CD14-positive monocyte (primary cell): ENCODE measurements around the gene PCDH10. TPM values are rescaled to one million over a fixed set of nuclear protein-coding genes. Genes with fewer than 3 reads are reported as not detected.

ENCODE experiments used
- DNase-seq, 3 donors: peaks; one replicate each; pipeline ENCODE4 v3.0.0-alpha.2; 2011 to 2022
- H2AFZ ChIP-seq: 2 replicates; pipeline ENCODE4 v1.6.0; 2012; ENCODE audit warnings: mild to moderate bottlenecking, low read depth, low read length, inconsistent platforms; ENCODE audit not compliant: insufficient read depth, poor library complexity, severe bottlenecking
- H3K27ac ChIP-seq, 2 donors: 1 replicate in 1 of 2; 2 replicates in 1 of 2; pipeline ENCODE4 v1.5.1; 2012 to 2013; ENCODE audit warnings: low read length in 2 of 2, control low read depth in 1 of 2, inconsistent platforms in 1 of 2, low read depth in 1 of 2, mild to moderate bottlenecking in 1 of 2
- H3K27me3 ChIP-seq, 2 donors: one replicate each; pipeline versions ENCODE4 v1.6.0 to v1.6.1; 2011 to 2013; ENCODE audit warnings: low read length in 2 of 2; ENCODE audit not compliant: control insufficient read depth in 2 of 2, insufficient read depth in 2 of 2
- H3K36me3 ChIP-seq, 2 donors: replicated peaks in 1 of 2; 1 replicate in 1 of 2; 2 replicates in 1 of 2; pipeline versions ENCODE4 v1.5.1 to v1.6.1; 2012 to 2013; ENCODE audit warnings: low read length in 2 of 2, control low read depth in 1 of 2, inconsistent platforms in 1 of 2, mild to moderate bottlenecking in 1 of 2; ENCODE audit not compliant: insufficient read depth in 2 of 2, control insufficient read depth in 1 of 2
- H3K4me1 ChIP-seq, 2 donors: 1 replicate in 1 of 2; 2 replicates in 1 of 2; pipeline versions ENCODE4 v1.5.1 to v1.6.1; 2012 to 2013; ENCODE audit warnings: low read length in 2 of 2, control low read depth in 1 of 2, inconsistent platforms in 1 of 2, mild to moderate bottlenecking in 1 of 2, moderate library complexity in 1 of 2; ENCODE audit not compliant: insufficient read depth in 2 of 2, control insufficient read depth in 1 of 2
- H3K4me2 ChIP-seq: replicated peaks from 2 replicates; pipeline ENCODE3; 2012; ENCODE audit warnings: low read length, moderate library complexity, mild to moderate bottlenecking; ENCODE audit not compliant: poor library complexity, severe bottlenecking; ENCODE audit errors: extremely low read depth
- H3K4me3 ChIP-seq, 3 experiments: fragments of 200-600 bp in 1 of 3; sonication (generic) in 1 of 3; replicated peaks in 1 of 3; 1 replicate in 2 of 3; 2 replicates in 1 of 3; pipeline ENCODE4 v1.5.1; 2011 to 2013; ENCODE audit warnings: low read length in 3 of 3, mild to moderate bottlenecking in 3 of 3, control low read depth in 2 of 3, low read depth in 2 of 3, inconsistent platforms in 1 of 3, moderate library complexity in 1 of 3
- H3K79me2 ChIP-seq: 2 replicates; pipeline ENCODE4 v1.6.0; 2012; ENCODE audit warnings: mild to moderate bottlenecking, control low read depth, inconsistent platforms, low read length, moderate library complexity; ENCODE audit not compliant: insufficient read depth
- H3K9ac ChIP-seq: 2 replicates; pipeline ENCODE4 v1.6.0; 2017; ENCODE audit warnings: low read length, mild to moderate bottlenecking; ENCODE audit not compliant: insufficient read depth, poor library complexity, severe bottlenecking
- H3K9me3 ChIP-seq, 2 donors: replicated peaks in 1 of 2; 1 replicate in 1 of 2; 2 replicates in 1 of 2; pipeline versions ENCODE4 v1.5.1 to v1.6.1; 2012 to 2013; ENCODE audit warnings: low read length in 2 of 2, control low read depth in 1 of 2; ENCODE audit not compliant: control insufficient read depth in 1 of 2, insufficient read depth in 1 of 2
- H4K20me1 ChIP-seq: 2 replicates; pipeline ENCODE4 v1.6.0; 2012; ENCODE audit warnings: mild to moderate bottlenecking, low read length, control low read depth, moderate library complexity; ENCODE audit not compliant: insufficient read depth
- H3K27ac Mint-ChIP-seq, 7 donors: one replicate each; pipeline ENCODE4 v1.8.0; 2020; ENCODE audit warnings: mild to moderate bottlenecking in 7 of 7, mixed read lengths in 7 of 7, moderate library complexity in 6 of 7, inconsistent platforms in 2 of 7
- H3K27me3 Mint-ChIP-seq, 3 donors: one replicate each; pipeline ENCODE4 v1.8.0; 2021 to 2022; ENCODE audit warnings: low read depth in 3 of 3, mild to moderate bottlenecking in 3 of 3, mixed read lengths in 3 of 3, moderate library complexity in 3 of 3, inconsistent platforms in 1 of 3
- H3K36me3 Mint-ChIP-seq, 2 donors: one replicate each; pipeline ENCODE4 v1.8.0; 2020; ENCODE audit warnings: mixed read lengths in 2 of 2, inconsistent platforms in 1 of 2, mild to moderate bottlenecking in 1 of 2
- H3K4me1 Mint-ChIP-seq: one replicate; pipeline ENCODE4 v1.8.0; 2020; ENCODE audit warnings: mild to moderate bottlenecking, mixed read lengths
- H3K4me3 Mint-ChIP-seq, 2 donors: one replicate each; pipeline ENCODE4 v1.8.0; 2020; ENCODE audit warnings: mild to moderate bottlenecking in 2 of 2, mixed read lengths in 2 of 2, moderate library complexity in 1 of 2
- H3K9me3 Mint-ChIP-seq, 7 donors: one replicate each; pipeline ENCODE4 v1.8.0; 2020 to 2022; ENCODE audit warnings: mixed read lengths in 7 of 7, mild to moderate bottlenecking in 6 of 7, moderate library complexity in 6 of 7, inconsistent platforms in 2 of 7
- WGBS: methylation state at CpG from one replicate; pipeline ENCODE4 v1.1.5; 2013; ENCODE audit warnings: missing lambda C conversion rate; ENCODE audit not compliant: insufficient coverage; 5-methylcytosine and 5-hydroxymethylcytosine counted together
- intact Hi-C, 2 donors: fragments of 100-400 bp; cut with micrococcal nuclease; formaldehyde crosslinking; loops; one replicate each; pipeline versions ENCODE4 v1.15.0 to v1.15.1; 2023
- polyA plus RNA-seq, 3 donors: library from polyadenylated mRNA; depleted of rRNA in 1 of 3; unstranded in 2 of 3; stranded (reverse) in 1 of 3; fragments of 300-500 nt in 2 of 3; fragments of >200 nt in 1 of 3; fragmentation: Illumina TruSeq in 2 of 3; gene quantifications; 1 replicate in 2 of 3; 2 replicates in 1 of 3; pipeline ENCODE4 v1.2.3, GENCODE V29; 2012 to 2021
- TF ChIP-seq, protein P1 (sequence below): fragments of 200-600 bp; IDR thresholded peaks from one replicate; pipeline ENCODE4 v1.8.0; 2022; ENCODE audit warnings: antibody characterized with exemption, mild to moderate bottlenecking

The PCDH10 gene
- polyA plus RNA-seq, 3 donors: not detected

DNA sequence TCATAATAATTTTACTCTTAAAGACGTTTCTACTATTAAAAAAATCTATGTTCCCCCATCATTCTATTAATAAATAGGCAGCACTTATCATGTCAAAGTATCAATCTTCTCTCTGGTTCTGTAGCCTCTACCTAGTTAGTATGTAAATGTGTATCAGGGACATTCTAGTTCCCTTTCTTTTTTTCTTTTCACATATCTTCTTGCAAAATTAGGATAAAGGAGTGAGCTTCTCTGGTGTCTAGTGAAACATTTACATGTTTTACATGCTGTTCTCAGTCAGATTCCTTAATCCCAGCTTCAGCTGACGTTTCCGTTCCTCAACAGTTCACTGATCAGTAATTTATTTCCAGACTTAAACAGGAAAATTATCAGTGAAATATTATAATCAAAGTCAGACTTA is 11.8 kb downstream of the PCDH10 start:
- Mint-ChIP-seq H3K27ac (no peak overlapping the region), H3K4me1 (no peaks in the 10 kb centered on the region), H3K36me3 (no peaks in the 10 kb centered on the region), H3K9me3 (no peaks in the 10 kb centered on the region), H3K27me3 (peaks cover 4 to 6% (median 4%) of the 10 kb centered on the region in 3 donors), H3K4me3 (no peak overlapping the region)
- no CpG with 5 or more reads among the region's 3 CpGs for WGBS
- Histone ChIP-seq H2AFZ (no peak overlapping the region), H3K4me3 (no peak overlapping the region), H3K4me1 (no peaks in the 10 kb centered on the region), H3K27ac (no peak overlapping the region), H3K9me3 (no peaks in the 10 kb centered on the region), H3K27me3 (peaks cover 0 to 6% of the 10 kb centered on the region in 2 donors), H3K36me3 (no peaks in the 10 kb centered on the region), H3K4me2 (no peak overlapping the region), H3K9ac (no peak overlapping the region), H4K20me1 (no peaks in the 10 kb centered on the region), H3K79me2 (no peaks in the 10 kb centered on the region)
- TF ChIP-seq, protein P1, sequence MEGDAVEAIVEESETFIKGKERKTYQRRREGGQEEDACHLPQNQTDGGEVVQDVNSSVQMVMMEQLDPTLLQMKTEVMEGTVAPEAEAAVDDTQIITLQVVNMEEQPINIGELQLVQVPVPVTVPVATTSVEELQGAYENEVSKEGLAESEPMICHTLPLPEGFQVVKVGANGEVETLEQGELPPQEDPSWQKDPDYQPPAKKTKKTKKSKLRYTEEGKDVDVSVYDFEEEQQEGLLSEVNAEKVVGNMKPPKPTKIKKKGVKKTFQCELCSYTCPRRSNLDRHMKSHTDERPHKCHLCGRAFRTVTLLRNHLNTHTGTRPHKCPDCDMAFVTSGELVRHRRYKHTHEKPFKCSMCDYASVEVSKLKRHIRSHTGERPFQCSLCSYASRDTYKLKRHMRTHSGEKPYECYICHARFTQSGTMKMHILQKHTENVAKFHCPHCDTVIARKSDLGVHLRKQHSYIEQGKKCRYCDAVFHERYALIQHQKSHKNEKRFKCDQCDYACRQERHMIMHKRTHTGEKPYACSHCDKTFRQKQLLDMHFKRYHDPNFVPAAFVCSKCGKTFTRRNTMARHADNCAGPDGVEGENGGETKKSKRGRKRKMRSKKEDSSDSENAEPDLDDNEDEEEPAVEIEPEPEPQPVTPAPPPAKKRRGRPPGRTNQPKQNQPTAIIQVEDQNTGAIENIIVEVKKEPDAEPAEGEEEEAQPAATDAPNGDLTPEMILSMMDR: no peak
- intact Hi-C loops: no loop called here
- DNase-seq: no peak

DNA sequence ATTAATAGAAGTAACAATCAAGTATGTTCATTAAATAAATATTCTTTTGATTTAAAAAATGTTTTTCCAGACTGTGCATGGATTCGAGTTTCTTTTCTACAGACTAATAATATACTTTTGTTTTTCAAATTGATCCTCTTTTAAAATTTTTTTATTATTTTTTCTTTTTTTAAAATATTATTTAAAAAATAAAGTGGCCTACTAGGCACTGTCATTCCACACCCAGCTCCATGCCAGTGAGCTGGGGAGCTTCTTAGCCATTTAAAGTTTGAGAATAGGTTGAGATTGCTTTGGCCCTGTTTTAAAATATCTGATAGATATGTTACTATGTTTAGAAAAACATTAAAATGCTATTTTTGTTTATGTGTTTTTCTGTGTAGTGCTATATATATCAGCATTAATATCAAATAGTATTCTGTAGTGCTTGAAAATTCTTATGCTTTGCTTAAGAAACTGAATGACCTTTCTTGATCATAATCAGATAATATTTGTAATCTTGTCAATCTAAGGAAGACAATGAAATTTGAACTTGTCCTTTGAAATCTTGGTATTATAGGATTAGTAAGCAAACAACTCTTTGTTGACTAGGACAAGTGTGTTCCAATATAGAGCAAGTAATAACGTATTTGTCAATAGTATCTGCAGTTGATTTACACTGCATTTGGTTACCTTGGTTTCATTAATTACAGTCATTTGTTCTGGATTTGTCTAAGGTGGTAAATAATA is 12.6 kb downstream of the PCDH10 start:
- no peaks in the 10 kb centered on the region for H3K9me3 ChIP-seq
- H3K4me3 Mint-ChIP-seq: no peak overlapping the region
- H3K4me1 ChIP-seq: no peaks in the 10 kb centered on the region
- H3K4me1 Mint-ChIP-seq: no peaks in the 10 kb centered on the region
- H2AFZ ChIP-seq: no peak overlapping the region
- no peak overlapping the region for H3K4me3 ChIP-seq
- H3K9me3 Mint-ChIP-seq: no peaks in the 10 kb centered on the region
- no CpG with 5 or more reads among the region's 2 CpGs for WGBS
- peaks cover 1 to 6% (median 4%) of the 10 kb centered on the region in 3 donors for H3K27me3 Mint-ChIP-seq
- TF ChIP-seq, protein P1: no peak
- H3K79me2 ChIP-seq: no peaks in the 10 kb centered on the region
- no peak overlapping the region for H3K27ac ChIP-seq
- H3K36me3 Mint-ChIP-seq: no peaks in the 10 kb centered on the region
- no peak overlapping the region for H3K4me2 ChIP-seq
- intact Hi-C loops: no loop called here
- H3K27ac Mint-ChIP-seq: no peak overlapping the region
- H3K27me3 ChIP-seq: peaks cover 0 to 3% of the 10 kb centered on the region in 2 donors
- no peaks in the 10 kb centered on the region for H4K20me1 ChIP-seq
- DNase-seq: no peak
- no peaks in the 10 kb centered on the region for H3K36me3 ChIP-seq
- H3K9ac ChIP-seq: no peak overlapping the region
